GM21619 (cell line): Measurements from ENCODE around the gene MICALL1.

Source experiments
- ATAC-seq: cut with Tn5 transposase; IDR thresholded peaks from one replicate; pipeline ENCODE4 v1.9.1; 2021; ENCODE audit not compliant: unreplicated experiment

The MICALL1 gene

GRCh38 chr22:37904572-37905533, 1.2 kb upstream of the MICALL1 start:
- ATAC-seq: no peak

GRCh38 chr22:37906364-37907008, 389 bp downstream of the MICALL1 start:
- ATAC-seq: no peak

GRCh38 chr22:37907036-37907954, 1.2 kb downstream of the MICALL1 start:
- no peak for ATAC-seq

GRCh38 chr22:37909766-37910165, 3.7 kb downstream of the MICALL1 start:
- no peak for ATAC-seq

- ATAC-seq: no peak
Measured at GRCh38 chr22:37910890-37911672, 5.0 kb downstream of the MICALL1 start.

- ATAC-seq: no peak
Measured at GRCh38 chr22:37911697-37912096, 5.6 kb downstream of the MICALL1 start.

- no peak for ATAC-seq
Measured at GRCh38 chr22:37912171-37912570, 6.1 kb downstream of the MICALL1 start.

GRCh38 chr22:37913233-37913721, 7.2 kb downstream of the MICALL1 start:
- no peak for ATAC-seq

- no peak for ATAC-seq
Measured at GRCh38 chr22:37916311-37916710, 10.2 kb downstream of the MICALL1 start.

GRCh38 chr22:37917874-37918548, 11.9 kb downstream of the MICALL1 start:
- ATAC-seq: no peak

- no peak for ATAC-seq
Measured at GRCh38 chr22:37918580-37919270, 12.6 kb downstream of the MICALL1 start.

GRCh38 chr22:37920126-37920525, 14.0 kb downstream of the MICALL1 start:
- no peak for ATAC-seq

GRCh38 chr22:37922191-37922590, 16.1 kb downstream of the MICALL1 start:
- ATAC-seq: no peak

- ATAC-seq: no peak
Measured at GRCh38 chr22:37923927-37924326, 17.8 kb downstream of the MICALL1 start.

- no peak for ATAC-seq
Measured at GRCh38 chr22:37924386-37925065, 18.4 kb downstream of the MICALL1 start.

GRCh38 chr22:37925330-37925729, 19.2 kb downstream of the MICALL1 start:
- no peak for ATAC-seq

GRCh38 chr22:37925767-37926166, 19.7 kb downstream of the MICALL1 start:
- no peak for ATAC-seq

GRCh38 chr22:37926358-37926757, 20.3 kb downstream of the MICALL1 start:
- ATAC-seq: no peak
